Measurements from ENCODE around the gene CACFD1.

Gene CACFD1

GRCh38 chr9:133452562-133452961 is 7.2 kb upstream of the CACFD1 start:
- H3K4me3 ChIP-seq (ENCODE audit: low read depth, low read length): no peak overlapping the region
- no peaks in the 10 kb centered on the region for H3K9me3 ChIP-seq (ENCODE audit: severe bottlenecking)
- no peak for DNase-seq
- H3K36me3 ChIP-seq: no peaks in the 10 kb centered on the region
- no peak overlapping the region for H3K27ac ChIP-seq
- H3K27me3 ChIP-seq (ENCODE audit: insufficient read depth, low read depth, severe bottlenecking): no peaks in the 10 kb centered on the region
- no peak for TF ChIP-seq CTCF (IDR thresholded peaks at IDR 0.05; ENCODE audit: low read depth, low read length)

DNA sequence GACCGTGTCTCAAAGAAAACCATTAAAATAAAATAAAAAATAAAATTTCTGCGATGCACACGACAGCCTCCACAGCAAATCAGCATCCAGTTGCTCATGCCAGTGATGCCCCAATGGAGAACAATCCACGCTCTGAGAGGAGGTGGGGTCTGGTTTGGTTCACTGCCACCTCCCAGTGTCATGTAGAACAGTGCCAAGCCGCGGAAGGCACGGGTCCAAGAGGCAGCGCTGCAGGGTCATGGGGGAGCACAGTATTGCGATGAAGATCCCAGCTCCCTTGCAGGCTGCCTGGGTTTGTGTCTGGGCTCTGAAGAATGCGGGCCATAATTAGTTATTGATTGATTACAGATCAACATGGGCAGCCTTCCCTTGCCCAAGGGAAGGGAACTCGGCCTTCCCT is 6.1 kb upstream of the CACFD1 start:
- TF ChIP-seq CTCF (IDR thresholded peaks at IDR 0.05; ENCODE audit: low read depth, low read length): no peak
- H3K4me3 ChIP-seq (ENCODE audit: low read depth, low read length): no peak overlapping the region

GRCh38 chr9:133454325-133454724 is 5.5 kb upstream of the CACFD1 start:
- no peaks in the 10 kb centered on the region for H3K36me3 ChIP-seq
- H3K9me3 ChIP-seq (ENCODE audit: severe bottlenecking): no peaks in the 10 kb centered on the region
- no peak overlapping the region for H3K27ac ChIP-seq
- no peak for TF ChIP-seq CTCF (IDR thresholded peaks at IDR 0.05; ENCODE audit: low read depth, low read length)
- H3K4me3 ChIP-seq (ENCODE audit: low read depth, low read length): no peak overlapping the region
- no peak for DNase-seq
- no peaks in the 10 kb centered on the region for H3K27me3 ChIP-seq (ENCODE audit: insufficient read depth, low read depth, severe bottlenecking)

More for the DNA sequence above, 6.1 kb upstream of the CACFD1 start:
- no peaks in the 10 kb centered on the region for H3K9me3 ChIP-seq (ENCODE audit: severe bottlenecking)
- H3K27me3 ChIP-seq (ENCODE audit: insufficient read depth, low read depth, severe bottlenecking): no peaks in the 10 kb centered on the region
- H3K27ac ChIP-seq: no peak overlapping the region
- DNase-seq: no peak
- H3K36me3 ChIP-seq: no peaks in the 10 kb centered on the region

GRCh38 chr9:133454943-133455673 is 4.7 kb upstream of the CACFD1 start:
- Histone ChIP-seq H3K4me3 (ENCODE audit: low read depth, low read length) (no peak overlapping the region), H3K27me3 (ENCODE audit: insufficient read depth, low read depth, severe bottlenecking) (no peaks in the 10 kb centered on the region), H3K9me3 (ENCODE audit: severe bottlenecking) (no peaks in the 10 kb centered on the region), H3K36me3 (no peaks in the 10 kb centered on the region), H3K27ac (no peak overlapping the region)
- DNase-seq: no peak
- TF ChIP-seq CTCF (IDR thresholded peaks at IDR 0.05; ENCODE audit: low read depth, low read length): no peak

- Histone ChIP-seq H3K27me3 (ENCODE audit: insufficient read depth, low read depth, severe bottlenecking) (no peaks in the 10 kb centered on the region), H3K4me3 (ENCODE audit: low read depth, low read length) (no peak overlapping the region), H3K27ac (no peak overlapping the region), H3K9me3 (ENCODE audit: severe bottlenecking) (no peaks in the 10 kb centered on the region), H3K36me3 (no peaks in the 10 kb centered on the region)
- TF ChIP-seq CTCF (IDR thresholded peaks at IDR 0.05; ENCODE audit: low read depth, low read length): no peak
- no peak for DNase-seq
Measured at GRCh38 chr9:133455936-133456335, 3.8 kb upstream of the CACFD1 start.

DNA sequence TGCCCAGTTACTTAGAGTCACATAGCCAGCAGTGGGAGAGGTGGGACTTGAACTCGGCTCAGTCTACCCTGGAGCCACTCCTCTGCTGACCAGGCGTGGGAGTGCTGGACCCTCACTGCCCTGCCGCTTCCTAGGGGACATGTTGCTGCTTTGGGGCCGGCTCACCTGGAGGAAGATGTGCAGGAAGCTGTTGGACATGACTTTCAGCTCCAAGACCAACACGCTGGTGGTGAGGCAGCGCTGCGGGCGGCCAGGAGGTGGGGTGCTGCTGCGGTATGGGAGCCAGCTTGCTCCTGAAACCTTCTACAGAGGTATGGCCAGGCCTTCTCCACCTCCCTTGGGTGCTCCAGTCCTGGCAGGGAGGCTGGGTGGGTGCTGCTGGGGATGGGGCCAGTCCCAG is 3.4 kb upstream of the CACFD1 start:
- peak; percentile 28 for DNase-seq

More for the DNA sequence above, 3.4 kb upstream of the CACFD1 start:
- H3K9me3 ChIP-seq (ENCODE audit: severe bottlenecking): no peaks in the 10 kb centered on the region
- no peak overlapping the region for H3K27ac ChIP-seq
- H3K36me3 ChIP-seq: no peaks in the 10 kb centered on the region; the same call in 1 of the 2 replicates
- no peak overlapping the region for H3K4me3 ChIP-seq (ENCODE audit: low read depth, low read length)
- peak; percentile 37 for TF ChIP-seq CTCF (IDR thresholded peaks at IDR 0.05; ENCODE audit: low read depth, low read length)
- no peaks in the 10 kb centered on the region for H3K27me3 ChIP-seq (ENCODE audit: insufficient read depth, low read depth, severe bottlenecking)

Data from WERI-Rb-1 (cell line).